ENCODE measurements around the gene GALNS.

The GALNS gene

DNA sequence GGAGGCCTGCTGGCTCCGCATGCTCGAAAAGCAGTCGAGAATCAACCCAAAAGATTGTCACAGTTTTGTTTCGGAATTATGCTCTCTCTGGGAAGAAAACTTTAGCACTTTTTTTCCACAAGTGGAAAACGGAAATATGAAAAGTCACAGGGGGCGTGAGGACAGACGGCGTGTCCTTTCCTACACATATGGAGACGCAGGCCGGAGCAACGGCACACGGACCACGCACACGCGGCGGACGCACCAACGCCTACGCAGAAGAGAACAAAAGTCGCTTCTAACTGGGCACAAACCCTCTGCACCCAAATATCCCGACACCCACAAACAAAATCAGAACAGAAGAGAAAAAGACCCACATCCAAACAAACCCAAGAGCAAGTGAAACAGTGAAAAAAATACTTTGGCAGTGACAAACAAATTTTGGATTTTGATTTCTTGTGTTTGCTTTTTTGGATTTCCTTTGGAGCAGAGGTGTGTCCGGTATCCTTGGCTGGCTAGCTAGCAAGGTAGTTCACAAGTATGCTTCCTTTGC lies 19.0 kb upstream of the GALNS start:
- H3K27me3 ChIP-seq (ENCODE audit: control insufficient read depth in 1 of 2, insufficient read depth in 1 of 2, low read length in 2 of 2): peaks cover 30 to 74% of the 10 kb centered on the region in 2 experiments
- no peaks in the 10 kb centered on the region for H3K9me3 ChIP-seq (ENCODE audit: control insufficient read depth, low read length)
- no peak overlapping the region for H3K9ac ChIP-seq (ENCODE audit: low read length)
- H3K36me3 ChIP-seq (ENCODE audit: control insufficient read depth in 1 of 2, insufficient read depth in 2 of 2, low read depth in 1 of 2, low read length in 2 of 2): no peaks in the 10 kb centered on the region
- DNase-seq: no peak
- no peak overlapping the region for H4K8ac ChIP-seq (ENCODE audit: low read length)
- no peak overlapping the region for H2BK15ac ChIP-seq (ENCODE audit: low read depth, poor library complexity, severe bottlenecking)
- H3K18ac ChIP-seq (ENCODE audit: low read depth in 1 of 2, low read length in 2 of 2): no peak overlapping the region
- no peak overlapping the region for H2BK120ac ChIP-seq (ENCODE audit: low read depth, low read length)
- H3K4me1 ChIP-seq (ENCODE audit: control insufficient read depth, insufficient read depth, low read depth, low read length): peaks cover 9% of the 10 kb centered on the region
- WGBS: 97% methylated on average over 21 of the region's 22 CpGs
- H3K79me1 ChIP-seq (replicated peaks; ENCODE audit: low read length, poor library complexity, severe bottlenecking): no peaks in the 10 kb centered on the region
- no peak overlapping the region for H2AK5ac ChIP-seq (ENCODE audit: low read length, severe bottlenecking)
- no peak overlapping the region for H3K4ac ChIP-seq (ENCODE audit: low read depth in 1 of 2, low read length in 2 of 2)
- no peak overlapping the region for H2AFZ ChIP-seq (ENCODE audit: low read depth, low read length)
- H3K4me2 ChIP-seq (ENCODE audit: low read length, poor library complexity, severe bottlenecking): no peak overlapping the region
- no peak overlapping the region for H2BK12ac ChIP-seq (ENCODE audit: low read length in 2 of 2)
- no peak overlapping the region for H4K91ac ChIP-seq (ENCODE audit: low read length)
- no peak overlapping the region for H3K23ac ChIP-seq (ENCODE audit: low read length in 2 of 2)
- no peak overlapping the region for H3K4me3 ChIP-seq (ENCODE audit: insufficient read depth in 1 of 2, low read depth in 1 of 2, low read length in 2 of 2)
- no peak overlapping the region for H3K14ac ChIP-seq (ENCODE audit: low read length in 2 of 2)
- no peak overlapping the region for H2BK5ac ChIP-seq (ENCODE audit: low read depth, low read length, poor library complexity, severe bottlenecking)
- no peak overlapping the region for H3K27ac ChIP-seq (ENCODE audit: low read length, poor library complexity, severe bottlenecking)

DNA sequence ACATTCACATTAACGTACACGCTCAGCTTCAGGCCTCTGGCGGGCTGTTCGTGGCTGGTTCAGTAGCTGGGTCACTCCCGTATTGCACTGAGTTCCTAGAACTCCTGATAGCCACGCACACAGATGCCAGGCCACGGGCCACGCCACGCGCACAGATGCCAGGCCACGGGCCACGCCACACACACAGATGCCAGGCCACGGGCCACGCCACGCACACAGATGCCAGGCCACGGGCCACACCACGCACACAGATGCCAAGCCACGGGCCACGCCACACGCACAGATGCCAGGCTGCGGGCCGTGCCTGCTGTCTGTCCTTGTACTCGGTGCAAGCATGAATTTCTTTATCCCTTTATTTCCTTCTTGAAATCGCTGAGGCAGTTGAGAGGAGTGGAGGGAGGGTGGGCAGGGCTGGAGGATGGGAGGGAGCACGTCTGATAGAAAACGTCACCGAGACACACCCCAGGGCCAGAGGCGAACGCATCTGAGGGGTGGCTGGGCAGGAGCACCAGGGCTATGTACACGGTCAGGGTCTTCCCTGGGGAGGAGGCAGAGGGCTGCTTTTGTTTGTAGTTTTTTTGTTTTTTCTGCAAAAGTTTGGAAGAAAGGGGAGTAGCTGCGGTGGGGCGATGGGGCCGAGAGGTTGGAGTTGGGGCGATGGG lies 18.3 kb upstream of the GALNS start:
- H4K8ac ChIP-seq (ENCODE audit: low read length): no peak overlapping the region
- H3K14ac ChIP-seq (ENCODE audit: low read length in 2 of 2): no peak overlapping the region
- H3K79me1 ChIP-seq (replicated peaks; ENCODE audit: low read length, poor library complexity, severe bottlenecking): no peaks in the 10 kb centered on the region
- no peak overlapping the region for H2BK12ac ChIP-seq (ENCODE audit: low read length in 2 of 2)
- H2AFZ ChIP-seq (ENCODE audit: low read depth, low read length): no peak overlapping the region
- H3K9me3 ChIP-seq (ENCODE audit: control insufficient read depth, low read length): no peaks in the 10 kb centered on the region
- H3K4me1 ChIP-seq (ENCODE audit: control insufficient read depth, insufficient read depth, low read depth, low read length): peaks cover 7% of the 10 kb centered on the region
- H4K91ac ChIP-seq (ENCODE audit: low read length): peak overlapping the region; percentile 6
- no peak overlapping the region for H3K4me2 ChIP-seq (ENCODE audit: low read length, poor library complexity, severe bottlenecking)
- no peak overlapping the region for H3K9ac ChIP-seq (ENCODE audit: low read length)
- no peak overlapping the region for H3K18ac ChIP-seq (ENCODE audit: low read depth in 1 of 2, low read length in 2 of 2)
- no peak overlapping the region for H3K27ac ChIP-seq (ENCODE audit: low read length, poor library complexity, severe bottlenecking)
- no peak overlapping the region for H3K4me3 ChIP-seq (ENCODE audit: insufficient read depth in 1 of 2, low read depth in 1 of 2, low read length in 2 of 2)
- H2BK5ac ChIP-seq (ENCODE audit: low read depth, low read length, poor library complexity, severe bottlenecking): no peak overlapping the region
- H2AK5ac ChIP-seq (ENCODE audit: low read length, severe bottlenecking): no peak overlapping the region
- WGBS: 95% methylated on average over 34 of the region's 34 CpGs
- no peak for DNase-seq
- no peaks in the 10 kb centered on the region for H3K36me3 ChIP-seq (ENCODE audit: control insufficient read depth in 1 of 2, insufficient read depth in 2 of 2, low read depth in 1 of 2, low read length in 2 of 2)
- no peak overlapping the region for H2BK120ac ChIP-seq (ENCODE audit: low read depth, low read length)
- peaks cover 23 to 74% of the 10 kb centered on the region in 2 experiments for H3K27me3 ChIP-seq (ENCODE audit: control insufficient read depth in 1 of 2, insufficient read depth in 1 of 2, low read length in 2 of 2)
- H3K4ac ChIP-seq (ENCODE audit: low read depth in 1 of 2, low read length in 2 of 2): no peak overlapping the region
- no peak overlapping the region for H3K23ac ChIP-seq (ENCODE audit: low read length in 2 of 2)
- no peak overlapping the region for H2BK15ac ChIP-seq (ENCODE audit: low read depth, poor library complexity, severe bottlenecking)

DNA sequence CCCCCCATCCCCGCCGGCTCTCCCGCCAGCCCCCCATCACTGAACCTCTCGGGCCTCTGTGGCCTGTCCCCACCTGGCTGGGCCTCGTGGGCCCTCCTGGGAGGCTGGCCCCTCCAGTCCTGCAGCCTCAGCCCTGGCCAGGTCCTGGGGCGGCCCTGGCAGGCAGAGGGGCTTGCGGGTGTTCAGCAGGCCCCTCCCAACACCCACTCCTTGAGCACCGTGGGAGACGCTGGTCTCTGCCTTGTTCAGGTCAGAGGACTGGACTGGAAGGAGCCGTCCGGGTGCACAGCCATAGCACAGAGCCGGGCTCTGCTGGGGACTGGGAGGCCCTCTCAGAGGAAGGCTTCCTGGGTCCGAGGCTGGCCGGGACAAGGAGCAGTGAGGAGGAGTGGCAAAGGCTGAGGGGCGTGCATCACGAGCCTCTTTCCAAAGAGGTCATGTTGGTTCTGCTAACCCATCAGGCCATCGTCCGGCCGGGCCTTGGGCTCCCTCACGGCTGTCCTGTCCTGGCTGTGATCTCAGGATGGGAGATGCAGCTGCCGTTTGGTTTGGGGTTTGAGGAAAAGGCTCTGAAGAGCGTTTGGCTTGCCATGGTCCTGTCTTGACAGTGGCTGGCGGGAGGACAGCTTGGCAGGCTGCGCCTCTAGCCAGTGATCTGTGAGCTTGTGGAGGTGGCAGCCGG lies 16.0 kb upstream of the GALNS start:
- no peak overlapping the region for H4K8ac ChIP-seq (ENCODE audit: low read length)
- H3K9ac ChIP-seq (ENCODE audit: low read length): no peak overlapping the region
- no peak overlapping the region for H3K18ac ChIP-seq (ENCODE audit: low read depth in 1 of 2, low read length in 2 of 2)
- H3K27me3 ChIP-seq (ENCODE audit: control insufficient read depth in 1 of 2, insufficient read depth in 1 of 2, low read length in 2 of 2): peaks cover 32 to 73% of the 10 kb centered on the region in 2 experiments
- H2BK15ac ChIP-seq (ENCODE audit: low read depth, poor library complexity, severe bottlenecking): no peak overlapping the region
- no peak overlapping the region for H3K23ac ChIP-seq (ENCODE audit: low read length in 2 of 2)
- H3K36me3 ChIP-seq (ENCODE audit: control insufficient read depth in 1 of 2, insufficient read depth in 2 of 2, low read depth in 1 of 2, low read length in 2 of 2): no peaks in the 10 kb centered on the region
- H3K79me1 ChIP-seq (replicated peaks; ENCODE audit: low read length, poor library complexity, severe bottlenecking): no peaks in the 10 kb centered on the region
- H3K14ac ChIP-seq (ENCODE audit: low read length in 2 of 2): no peak overlapping the region
- H3K4me3 ChIP-seq (ENCODE audit: insufficient read depth in 1 of 2, low read depth in 1 of 2, low read length in 2 of 2): no peak overlapping the region
- no peak overlapping the region for H2BK120ac ChIP-seq (ENCODE audit: low read depth, low read length)
- H2AK5ac ChIP-seq (ENCODE audit: low read length, severe bottlenecking): no peak overlapping the region
- no peak overlapping the region for H3K4me2 ChIP-seq (ENCODE audit: low read length, poor library complexity, severe bottlenecking)
- no peak overlapping the region for H4K91ac ChIP-seq (ENCODE audit: low read length)
- DNase-seq: no peak
- H3K9me3 ChIP-seq (ENCODE audit: control insufficient read depth, low read length): no peaks in the 10 kb centered on the region
- H3K27ac ChIP-seq (ENCODE audit: low read length, poor library complexity, severe bottlenecking): no peak overlapping the region
- whole genome bisulfite sequencing: 85% methylated on average over 23 of the region's 25 CpGs
- no peak overlapping the region for H2BK5ac ChIP-seq (ENCODE audit: low read depth, low read length, poor library complexity, severe bottlenecking)
- no peaks in the 10 kb centered on the region for H3K4me1 ChIP-seq (ENCODE audit: control insufficient read depth, insufficient read depth, low read depth, low read length)
- H2AFZ ChIP-seq (ENCODE audit: low read depth, low read length): no peak overlapping the region
- H3K4ac ChIP-seq (ENCODE audit: low read depth in 1 of 2, low read length in 2 of 2): no peak overlapping the region
- no peak overlapping the region for H2BK12ac ChIP-seq (ENCODE audit: low read length in 2 of 2)

DNA sequence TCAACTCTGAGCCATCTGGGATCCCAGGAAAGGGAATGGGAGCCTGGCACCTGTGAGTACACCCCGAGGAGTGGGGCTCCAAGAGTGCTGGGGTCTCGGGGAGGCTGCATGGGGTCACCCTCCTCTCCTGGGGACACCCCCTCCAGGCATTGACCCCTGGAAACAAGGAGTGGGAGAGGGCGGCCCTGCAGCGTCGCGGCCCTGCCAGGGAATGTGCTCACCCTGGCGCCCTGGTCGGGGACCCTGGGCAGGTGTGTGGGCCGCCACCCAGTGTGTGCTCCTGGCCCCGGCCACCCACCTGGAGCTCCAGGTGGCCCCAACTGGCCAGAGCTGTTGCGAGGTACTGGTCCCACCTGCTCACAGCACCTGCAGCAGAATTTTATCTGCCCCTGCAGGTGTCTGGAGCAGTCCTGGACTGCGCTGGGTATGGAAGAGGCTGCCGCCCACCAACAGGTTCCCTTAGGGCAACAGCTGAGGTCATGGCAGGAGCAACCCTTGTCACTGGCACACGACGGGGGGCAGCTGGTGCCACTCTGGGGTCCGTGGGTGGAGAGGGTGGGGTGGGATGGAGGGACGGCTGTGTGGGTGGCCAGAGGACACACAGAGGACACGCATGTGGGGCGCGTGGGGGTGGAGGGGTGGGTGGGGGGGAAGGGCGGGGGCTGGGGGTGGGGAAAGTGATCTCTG lies 15.1 kb upstream of the GALNS start:
- no peak overlapping the region for H3K4ac ChIP-seq (ENCODE audit: low read depth in 1 of 2, low read length in 2 of 2)
- H4K91ac ChIP-seq (ENCODE audit: low read length): no peak overlapping the region
- no peak overlapping the region for H3K18ac ChIP-seq (ENCODE audit: low read depth in 1 of 2, low read length in 2 of 2)
- no peak overlapping the region for H3K4me3 ChIP-seq (ENCODE audit: insufficient read depth in 1 of 2, low read depth in 1 of 2, low read length in 2 of 2)
- H4K8ac ChIP-seq (ENCODE audit: low read length): no peak overlapping the region
- WGBS: 86% methylated on average over 16 of the region's 21 CpGs
- H3K9ac ChIP-seq (ENCODE audit: low read length): no peak overlapping the region
- no peak overlapping the region for H3K4me2 ChIP-seq (ENCODE audit: low read length, poor library complexity, severe bottlenecking)
- H2AK5ac ChIP-seq (ENCODE audit: low read length, severe bottlenecking): no peak overlapping the region
- no peak overlapping the region for H2BK120ac ChIP-seq (ENCODE audit: low read depth, low read length)
- H3K36me3 ChIP-seq (ENCODE audit: control insufficient read depth in 1 of 2, insufficient read depth in 2 of 2, low read depth in 1 of 2, low read length in 2 of 2): no peaks in the 10 kb centered on the region
- no peak overlapping the region for H2AFZ ChIP-seq (ENCODE audit: low read depth, low read length)
- H3K27ac ChIP-seq (ENCODE audit: low read length, poor library complexity, severe bottlenecking): no peak overlapping the region
- no peak overlapping the region for H3K14ac ChIP-seq (ENCODE audit: low read length in 2 of 2)
- no peak for DNase-seq
- H3K27me3 ChIP-seq (ENCODE audit: control insufficient read depth in 1 of 2, insufficient read depth in 1 of 2, low read length in 2 of 2): peaks cover 36 to 77% of the 10 kb centered on the region in 2 experiments
- no peak overlapping the region for H2BK12ac ChIP-seq (ENCODE audit: low read length in 2 of 2)
- H3K79me1 ChIP-seq (replicated peaks; ENCODE audit: low read length, poor library complexity, severe bottlenecking): no peaks in the 10 kb centered on the region
- H3K9me3 ChIP-seq (ENCODE audit: control insufficient read depth, low read length): no peaks in the 10 kb centered on the region
- no peak overlapping the region for H2BK5ac ChIP-seq (ENCODE audit: low read depth, low read length, poor library complexity, severe bottlenecking)
- no peaks in the 10 kb centered on the region for H3K4me1 ChIP-seq (ENCODE audit: control insufficient read depth, insufficient read depth, low read depth, low read length)
- no peak overlapping the region for H3K23ac ChIP-seq (ENCODE audit: low read length in 2 of 2)
- H2BK15ac ChIP-seq (ENCODE audit: low read depth, poor library complexity, severe bottlenecking): no peak overlapping the region
